H1 (cell line): ENCODE measurements around the gene OAT. TPM values are rescaled to one million over a fixed set of nuclear protein-coding genes. Genes with fewer than 3 reads are reported as not detected.
A peak's percentile ranks its signal among the peaks of the same experiment; 100 is the strongest.

ENCODE experiments used
- CTCF ChIA-PET: fragments of 300-600 bp; sonication (Branson Sonifier 250); formaldehyde crosslinking; loops from one replicate; lab custom pipeline; 2021; ENCODE audit not compliant: partially characterized antibody; lab: Charles Lee
- POLR2A ChIA-PET: fragments of 300-600 bp; sonication (Branson Sonifier 250); formaldehyde crosslinking; loops from one replicate; lab custom pipeline; 2021; ENCODE audit warnings: inconsistent platforms; ENCODE audit not compliant: partially characterized antibody; lab: Charles Lee
- DNase-seq, 2 experiments: peaks; one replicate each; pipeline versions ENCODE4 v3.0.0 to v3.0.0-alpha.2; 2010 to 2022; ENCODE audit warnings: low spot score in 2 of 2, low read depth in 1 of 2, mixed read lengths in 1 of 2
- FAIRE-seq: peaks from 2 replicates; lab custom pipeline; 2011; peaks lifted over from hg19 to GRCh38; lab: Jason Lieb, UNC
- H2AFZ ChIP-seq: 2 replicates; pipeline ENCODE4 v1.8.1; 2012; ENCODE audit warnings: low read length, inconsistent platforms
- H2AK5ac ChIP-seq: 2 replicates; pipeline ENCODE4 v1.6.1; 2013; ENCODE audit warnings: low read depth, low read length
- H2BK120ac ChIP-seq: replicated peaks from 2 replicates; pipeline ENCODE3; 2013; ENCODE audit warnings: low read depth, low read length, inconsistent platforms
- H2BK12ac ChIP-seq: 2 replicates; pipeline ENCODE4 v1.6.1; 2013; ENCODE audit warnings: low read depth, low read length
- H2BK15ac ChIP-seq: 2 replicates; pipeline ENCODE4 v1.6.1; 2013; ENCODE audit warnings: low read length
- H2BK20ac ChIP-seq: 2 replicates; pipeline ENCODE4 v1.6.1; 2013; ENCODE audit warnings: low read length
- H2BK5ac ChIP-seq: 2 replicates; pipeline ENCODE4 v1.6.1; 2013; ENCODE audit warnings: low read depth, low read length
- H3K14ac ChIP-seq: 2 replicates; pipeline ENCODE4 v1.6.1; 2013; ENCODE audit warnings: inconsistent platforms; ENCODE audit not compliant: insufficient read length
- H3K18ac ChIP-seq: 2 replicates; pipeline ENCODE4 v1.6.1; 2013; ENCODE audit warnings: low read length; ENCODE audit errors: extremely low read depth
- H3K23ac ChIP-seq: 2 replicates; pipeline ENCODE4 v1.6.1; 2013; ENCODE audit warnings: inconsistent platforms; ENCODE audit not compliant: insufficient read length
- H3K23me2 ChIP-seq: 2 replicates; pipeline ENCODE4 v1.6.1; 2013; ENCODE audit warnings: low read depth, low read length
- H3K27ac ChIP-seq: 2 replicates; pipeline ENCODE4 v1.6.1; 2011; ENCODE audit warnings: low read depth, low read length, inconsistent platforms
- H3K27me3 ChIP-seq, 4 experiments: replicated peaks in 1 of 4; 1 replicate in 1 of 4; 2 replicates in 3 of 4; pipeline versions ENCODE4 v1.6.1 to v1.8.1; 2011 to 2013; ENCODE audit warnings: low read length in 3 of 4, mild to moderate bottlenecking in 3 of 4, inconsistent platforms in 2 of 4, mixed read lengths in 2 of 4, moderate library complexity in 1 of 4; ENCODE audit not compliant: control insufficient read depth in 3 of 4, insufficient read depth in 3 of 4; ENCODE audit errors: extremely low read depth in 1 of 4
- H3K36me3 ChIP-seq, 4 experiments: 2 replicates each; pipeline versions ENCODE4 v1.6.1 to v1.8.1; 2011 to 2013; ENCODE audit warnings: mild to moderate bottlenecking in 4 of 4, low read length in 3 of 4, moderate library complexity in 2 of 4, control low read depth in 1 of 4, inconsistent platforms in 1 of 4; ENCODE audit not compliant: insufficient read depth in 4 of 4, control insufficient read depth in 2 of 4
- H3K4ac ChIP-seq: replicated peaks from 2 replicates; pipeline ENCODE3; 2013; ENCODE audit warnings: low read length, low read depth, mixed read lengths, inconsistent platforms; ENCODE audit not compliant: insufficient read length
- H3K4me1 ChIP-seq, 4 experiments: replicated peaks in 1 of 4; 1 replicate in 1 of 4; 2 replicates in 3 of 4; pipeline versions ENCODE4 v1.6.1 to v1.8.1; 2011 to 2013; ENCODE audit warnings: low read length in 3 of 4, inconsistent platforms in 2 of 4, mixed read lengths in 1 of 4; ENCODE audit not compliant: insufficient read depth in 4 of 4, control insufficient read depth in 3 of 4
- H3K4me2 ChIP-seq, 2 experiments: 2 replicates each; pipeline versions ENCODE4 v1.6.1 to v1.8.1; 2011 to 2013; ENCODE audit warnings: low read depth in 2 of 2, low read length in 2 of 2, control low read depth in 1 of 2, inconsistent platforms in 1 of 2, mild to moderate bottlenecking in 1 of 2; ENCODE audit not compliant: insufficient read depth in 1 of 2
- H3K4me3 ChIP-seq, 4 experiments: fragments of 200-600, 300-600 bp in 1 of 4; sonication (generic), shearing (Covaris generic), sonication (Bioruptor Twin) in 1 of 4; 2 replicates each; pipeline versions ENCODE4 v1.5.1 to v1.8.1; 2011 to 2016; ENCODE audit warnings: low read length in 4 of 4, low read depth in 3 of 4, control low read depth in 2 of 4, inconsistent platforms in 2 of 4, mild to moderate bottlenecking in 2 of 4, mixed read lengths in 1 of 4, moderate library complexity in 1 of 4; ENCODE audit not compliant: insufficient read depth in 2 of 4; ENCODE audit errors: extremely low read depth in 1 of 4
- H3K56ac ChIP-seq: replicated peaks from 2 replicates; pipeline ENCODE3; 2013; ENCODE audit warnings: low read depth, mild to moderate bottlenecking, mixed read lengths, low read length, inconsistent platforms; ENCODE audit not compliant: insufficient read length
- H3K79me1 ChIP-seq: 2 replicates; pipeline ENCODE4 v1.6.1; 2013; ENCODE audit warnings: low read depth, low read length, control low read depth
- H3K79me2 ChIP-seq, 2 experiments: 2 replicates each; pipeline versions ENCODE4 v1.6.1 to v1.8.1; 2012 to 2013; ENCODE audit warnings: low read length in 2 of 2, mild to moderate bottlenecking in 2 of 2, inconsistent platforms in 1 of 2; ENCODE audit not compliant: insufficient read depth in 2 of 2, control insufficient read depth in 1 of 2
- H3K9ac ChIP-seq, 4 experiments: replicated peaks in 1 of 4; 1 replicate in 1 of 4; 2 replicates in 3 of 4; pipeline versions ENCODE4 v1.6.1 to v1.8.1; 2011 to 2013; ENCODE audit warnings: low read depth in 3 of 4, low read length in 3 of 4, control low read depth in 2 of 4, mild to moderate bottlenecking in 2 of 4, moderate library complexity in 2 of 4, inconsistent platforms in 1 of 4; ENCODE audit errors: extremely low read depth in 1 of 4
- H3K9me3 ChIP-seq, 2 experiments: 2 replicates each; pipeline versions ENCODE4 v1.6.1 to v1.8.1; 2012 to 2013; ENCODE audit warnings: mild to moderate bottlenecking in 2 of 2, moderate library complexity in 2 of 2, control low read depth in 1 of 2, inconsistent platforms in 1 of 2, low read depth in 1 of 2, low read length in 1 of 2, mixed read lengths in 1 of 2; ENCODE audit not compliant: insufficient read depth in 2 of 2
- H4K20me1 ChIP-seq, 2 experiments: replicated peaks in 1 of 2; 2 replicates each; pipeline versions ENCODE3 to v1.8.1; 2011 to 2013; ENCODE audit warnings: inconsistent platforms in 2 of 2, low read length in 2 of 2, mild to moderate bottlenecking in 1 of 2; ENCODE audit not compliant: insufficient read depth in 2 of 2, control insufficient read depth in 1 of 2
- H4K5ac ChIP-seq: 2 replicates; pipeline ENCODE4 v1.6.1; 2013; ENCODE audit warnings: low read length, low read depth, mixed read lengths, inconsistent platforms; ENCODE audit not compliant: insufficient read length
- H4K8ac ChIP-seq: 2 replicates; pipeline ENCODE4 v1.8.0; 2013; ENCODE audit warnings: mild to moderate bottlenecking, moderate library complexity, low read length, inconsistent platforms; ENCODE audit not compliant: insufficient read depth; ENCODE audit errors: extremely low read depth
- H4K91ac ChIP-seq: replicated peaks from 2 replicates; pipeline ENCODE3; 2013; ENCODE audit warnings: low read length, mixed read lengths, inconsistent platforms; ENCODE audit not compliant: insufficient read length
- BACH1 ChIP-seq: IDR thresholded peaks from 2 replicates; pipeline ENCODE4 v1.6.1; 2012; ENCODE audit warnings: low read length, improper control_type of control experiment
- KDM5A ChIP-seq: fragments of 200-600 bp; IDR thresholded peaks from 2 replicates; pipeline ENCODE4 v1.7.1; 2012; ENCODE audit warnings: mild to moderate bottlenecking, low read length, inconsistent platforms, mixed read lengths
- NRF1 ChIP-seq: IDR thresholded peaks from 2 replicates; pipeline ENCODE4 v1.6.1; 2011; ENCODE audit warnings: mild to moderate bottlenecking, low read depth, low read length, improper control_type of control experiment
- PHF8 ChIP-seq: fragments of 200-600 bp; sonication (generic); conservative IDR thresholded peaks from 2 replicates; pipeline ENCODE4 v1.7.1; 2012; ENCODE audit warnings: low read depth, mild to moderate bottlenecking, inconsistent platforms, low read length, moderate library complexity
- POLR2AphosphoS5 ChIP-seq: IDR thresholded peaks from 2 replicates; pipeline ENCODE4 v1.6.1; 2011; ENCODE audit warnings: low read depth, low read length
- RAD21 ChIP-seq, 2 experiments: IDR thresholded peaks in 1 of 2; conservative IDR thresholded peaks in 1 of 2; 2 replicates each; pipeline ENCODE4 v1.6.1; 2011; ENCODE audit warnings: low read depth in 2 of 2, low read length in 2 of 2, improper control_type of control experiment in 1 of 2, inconsistent platforms in 1 of 2, mild to moderate bottlenecking in 1 of 2, moderate library complexity in 1 of 2
- RNF2 ChIP-seq: fragments of 200-900, 300-1000 bp; sonication (generic); IDR thresholded peaks from 2 replicates; pipeline ENCODE4 v1.7.1; 2016; ENCODE audit warnings: borderline replicate concordance, low read depth, mild to moderate bottlenecking, antibody characterized with exemption, low read length; ENCODE audit not compliant: poor library complexity, severe bottlenecking; ENCODE audit errors: missing control alignments
- RXRA ChIP-seq: IDR thresholded peaks from 2 replicates; pipeline ENCODE4 v1.6.1; 2011; ENCODE audit warnings: low read depth, mild to moderate bottlenecking, low read length, moderate library complexity; ENCODE audit not compliant: insufficient read depth
- SIN3A ChIP-seq, 2 experiments: IDR thresholded peaks in 1 of 2; conservative IDR thresholded peaks in 1 of 2; 2 replicates each; pipeline ENCODE4 v1.6.1; 2011 to 2012; ENCODE audit warnings: low read length in 2 of 2, improper control_type of control experiment in 1 of 2, low read depth in 1 of 2, mild to moderate bottlenecking in 1 of 2
- WGBS, 2 experiments: shearing (Covaris generic) in 1 of 2; methylation state at CpG; one replicate each; pipeline versions ENCODE4 v1.1.6 to v1.1.7; 2013 to 2015; ENCODE audit warnings: low lambda C conversion rate in 2 of 2, mixed read lengths in 2 of 2, inconsistent platforms in 1 of 2, low coverage in 1 of 2, missing lambda C conversion rate in 1 of 2; ENCODE audit not compliant: insufficient replicate concordance in 2 of 2, insufficient coverage in 1 of 2, insufficient read length in 1 of 2; ENCODE audit errors: extremely low coverage in 1 of 2, missing lambda C conversion rate in 1 of 2; 5-methylcytosine and 5-hydroxymethylcytosine counted together
- polyA plus RNA-seq, 7 experiments: library from polyadenylated mRNA; depleted of rRNA in 3 of 7; stranded (reverse) in 5 of 7; unstranded in 2 of 7; fragments of >200 nt in 5 of 7; fragments of 200-250 nt in 2 of 7; gene quantifications; 1 replicate in 5 of 7; 2 replicates in 1 of 7; 4 replicates in 1 of 7; pipeline versions ENCODE4 v1.2.1 to v1.2.3, GENCODE V29; 2011 to 2013; ENCODE audit warnings: missing spikeins in 2 of 7, mixed read lengths in 2 of 7
- total RNA-seq: library from RNA; stranded (reverse); fragmentation: NEBNext Ultra II Directional; extraction: Animal tissue kit (Norgen Biotek cat#: 25700); gene quantifications from 2 replicates; pipeline ENCODE4 v1.2.1, GENCODE V29; 2021
- TF ChIP-seq, protein P1 (sequence below): IDR thresholded peaks from 2 replicates; pipeline ENCODE4 v1.6.1; 2012; ENCODE audit warnings: inconsistent platforms
- TF ChIP-seq, protein P2 (sequence below): IDR thresholded peaks from 2 replicates; pipeline ENCODE4 v1.6.1; 2012; ENCODE audit warnings: low read length, inconsistent platforms

The OAT gene
- total and polyA plus RNA-seq, 2 of the 8 experiments (the other 6 are each of a cell fraction or from before 2014, with no cell fraction given), result 67.8 to 121 TPM

DNA sequence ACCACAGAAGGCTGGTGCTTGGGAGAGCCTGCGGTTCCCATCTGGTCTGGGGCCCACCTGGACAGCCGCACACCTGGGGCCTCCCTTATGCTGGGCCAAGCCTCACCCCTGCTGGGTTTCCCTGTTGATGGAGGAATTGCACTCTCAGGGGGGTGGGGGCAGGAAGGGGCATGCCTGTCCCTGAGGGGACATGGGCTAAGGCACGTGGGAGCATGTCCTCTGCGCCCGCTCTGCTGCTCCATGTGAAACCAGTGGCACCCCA lies 43.4 kb downstream of the OAT start:
- Histone ChIP-seq H2BK120ac (no peak overlapping the region), H3K4me2 (no peak overlapping the region), H3K4ac (no peak overlapping the region), H3K56ac (no peak overlapping the region), H3K23ac (no peak overlapping the region), H2BK20ac (peak overlapping the region; percentile 48; the same call in 1 of the 2 replicates), H3K4me3 (no peak overlapping the region), H2BK15ac (no peak overlapping the region; the same call in 1 of the 2 replicates), H3K79me1 (no peaks in the 10 kb centered on the region), H3K4me1 (peaks cover 2 to 7% (median 5%) of the 10 kb centered on the region in 4 experiments; a peak in 6 of 7 replicates), H4K5ac (no peak overlapping the region), H3K36me3 (no peaks in the 10 kb centered on the region), H3K23me2 (no peaks in the 10 kb centered on the region), H4K8ac (no peak overlapping the region), H4K20me1 (no peaks in the 10 kb centered on the region), H2BK5ac (peak overlapping the region; percentile 83; the same call in 1 of the 2 replicates), H3K27ac (no peak overlapping the region), H3K9me3 (no peaks in the 10 kb centered on the region), H2AFZ (peak overlapping the region; percentile 52; the same call in 1 of the 2 replicates), H3K9ac (no peak overlapping the region), H4K91ac (no peak overlapping the region), H3K79me2 (no peaks in the 10 kb centered on the region), H3K18ac (no peak overlapping the region), H3K27me3 (no peaks in the 10 kb centered on the region; a peak in 2 of 7 replicates), H3K14ac (no peak overlapping the region), H2AK5ac (no peak overlapping the region), H2BK12ac (peak overlapping the region; percentile 75; the same call in 1 of the 2 replicates)
- FAIRE-seq (no peak), DNase-seq (no peak)
- ChIA-PET CTCF (interaction anchor here (0.8 to 3.4 kb wide), 2 partner anchors 14 to 27 kb away, joined by 3 to 12 read pairs; no protein-coding TSS in a partner anchor), POLR2A (no interaction called here)
- WGBS, 2 experiments, result 96% methylated on average over 5 of the region's 5 CpGs; no CpG with 5 or more reads in 1 of the 2 experiments
- TF ChIP-seq, protein P1, sequence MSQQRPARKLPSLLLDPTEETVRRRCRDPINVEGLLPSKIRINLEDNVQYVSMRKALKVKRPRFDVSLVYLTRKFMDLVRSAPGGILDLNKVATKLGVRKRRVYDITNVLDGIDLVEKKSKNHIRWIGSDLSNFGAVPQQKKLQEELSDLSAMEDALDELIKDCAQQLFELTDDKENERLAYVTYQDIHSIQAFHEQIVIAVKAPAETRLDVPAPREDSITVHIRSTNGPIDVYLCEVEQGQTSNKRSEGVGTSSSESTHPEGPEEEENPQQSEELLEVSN, result no peak
- TF ChIP-seq POLR2AphosphoS5 (no peak), RXRA (no peak), KDM5A (no peak), RAD21 (IDR thresholded peaks at IDR 0.05 in 1 of 2, conservative IDR thresholded peaks at IDR 0.05 in 1 of 2; ENCODE audit: low read depth in 2 of 2, low read length in 2 of 2) (no peak), PHF8 (no peak), SIN3A (conservative IDR thresholded peaks at IDR 0.05 in 1 of 2, IDR thresholded peaks at IDR 0.05 in 1 of 2; ENCODE audit: low read depth in 1 of 2, low read length in 2 of 2) (no peak), RNF2 (no peak), NRF1 (no peak), BACH1 (no peak)
- TF ChIP-seq, protein P2, sequence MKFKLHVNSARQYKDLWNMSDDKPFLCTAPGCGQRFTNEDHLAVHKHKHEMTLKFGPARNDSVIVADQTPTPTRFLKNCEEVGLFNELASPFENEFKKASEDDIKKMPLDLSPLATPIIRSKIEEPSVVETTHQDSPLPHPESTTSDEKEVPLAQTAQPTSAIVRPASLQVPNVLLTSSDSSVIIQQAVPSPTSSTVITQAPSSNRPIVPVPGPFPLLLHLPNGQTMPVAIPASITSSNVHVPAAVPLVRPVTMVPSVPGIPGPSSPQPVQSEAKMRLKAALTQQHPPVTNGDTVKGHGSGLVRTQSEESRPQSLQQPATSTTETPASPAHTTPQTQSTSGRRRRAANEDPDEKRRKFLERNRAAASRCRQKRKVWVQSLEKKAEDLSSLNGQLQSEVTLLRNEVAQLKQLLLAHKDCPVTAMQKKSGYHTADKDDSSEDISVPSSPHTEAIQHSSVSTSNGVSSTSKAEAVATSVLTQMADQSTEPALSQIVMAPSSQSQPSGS, result no peak
